Liver (tissue), 3 donors: ENCODE measurements around the gene NRG4.

Experiments
- CTCF ChIP-seq: fragments of 150-350 bp; IDR thresholded peaks from 2 replicates; pipeline ENCODE4 v1.5.1; 2017; ENCODE audit warnings: improper control_type of control experiment, low read depth, low read length; ENCODE audit not compliant: missing input control
- EGR1 ChIP-seq, 2 donors: IDR thresholded peaks; 2 replicates each; pipeline ENCODE4 v1.6.1; 2016 to 2018; ENCODE audit warnings: antibody characterized with exemption in 2 of 2, low read depth in 2 of 2
- HNF4G ChIP-seq: IDR thresholded peaks from 2 replicates; pipeline ENCODE4 v1.6.1; 2016; ENCODE audit warnings: antibody characterized with exemption
- JUND ChIP-seq, 2 donors: IDR thresholded peaks; 2 replicates each; pipeline ENCODE4 v1.6.1; 2016; ENCODE audit warnings: antibody characterized with exemption in 2 of 2
- MAX ChIP-seq: IDR thresholded peaks from 2 replicates; pipeline ENCODE4 v1.6.1; 2016; ENCODE audit warnings: antibody characterized with exemption
- REST ChIP-seq: IDR thresholded peaks from 2 replicates; pipeline ENCODE4 v1.6.1; 2016; ENCODE audit warnings: antibody characterized with exemption, mild to moderate bottlenecking
- RXRA ChIP-seq, 2 donors: IDR thresholded peaks; 2 replicates each; pipeline ENCODE4 v1.6.1; 2017 to 2018; ENCODE audit warnings: antibody characterized with exemption in 2 of 2, mild to moderate bottlenecking in 1 of 2
- SP1 ChIP-seq: IDR thresholded peaks from 2 replicates; pipeline ENCODE4 v1.6.1; 2018; ENCODE audit warnings: antibody characterized with exemption, mild to moderate bottlenecking
- TAF1 ChIP-seq: conservative IDR thresholded peaks from 2 replicates; pipeline ENCODE4 v1.6.1; 2016; ENCODE audit warnings: antibody characterized with exemption, mild to moderate bottlenecking
- donor health status: healthy.
- donor health status: healthy.

GRCh38 chr15:75989875-75990274, 22.3 kb downstream of the NRG4 start:
- TF ChIP-seq REST, result no peak
- no peak for TF ChIP-seq CTCF
- no peak for TF ChIP-seq TAF1
- TF ChIP-seq SP1, result no peak
- no peak for TF ChIP-seq RXRA (IDR thresholded peaks at IDR 0.05)
- TF ChIP-seq JUND (IDR thresholded peaks at IDR 0.05), result no peak
- TF ChIP-seq HNF4G, result no peak
- no peak for TF ChIP-seq MAX
- TF ChIP-seq EGR1 (IDR thresholded peaks at IDR 0.05; ENCODE audit: low read depth in 2 of 2), result no peak
